ENCODE measurements around the gene CARD14. TPM values are rescaled to one million over a fixed set of nuclear protein-coding genes. Genes with fewer than 3 reads are reported as not detected.

Gene CARD14
- total RNA-seq, 1 donor from 2014 or later, result 1.1 TPM

Other genes with a start within 250 kb of the CARD14 start
- gene TBC1D16, start 134.2 kb upstream of the CARD14 start, total RNA-seq, result 55.6 TPM
- 5.4 TPM for gene CCDC40, start 133.4 kb upstream of the CARD14 start, total RNA-seq
- 91.6 TPM for gene GAA, start 68.4 kb upstream of the CARD14 start, total RNA-seq
- gene EIF4A3, start 22.9 kb upstream of the CARD14 start, total RNA-seq, result 78.9 TPM
- 50.9 TPM for gene SGSH, start 50.3 kb downstream of the CARD14 start, total RNA-seq
- gene SLC26A11, start 50.4 kb downstream of the CARD14 start, total RNA-seq, result 25.8 TPM
- 155 TPM for gene RNF213, start 90.8 kb downstream of the CARD14 start, total RNA-seq
- 18.0 TPM for gene ENDOV, start 245.1 kb downstream of the CARD14 start, total RNA-seq

Data from ascending aorta (tissue), 1 donor.